ENCODE data around the gene KRT80. TPM values are rescaled to one million over a fixed set of nuclear protein-coding genes. Genes with fewer than 3 reads are reported as not detected.

KRT80 gene
- polyA plus RNA-seq, 3 donors: 0.18 to 0.52 (median 0.37) TPM

DNA sequence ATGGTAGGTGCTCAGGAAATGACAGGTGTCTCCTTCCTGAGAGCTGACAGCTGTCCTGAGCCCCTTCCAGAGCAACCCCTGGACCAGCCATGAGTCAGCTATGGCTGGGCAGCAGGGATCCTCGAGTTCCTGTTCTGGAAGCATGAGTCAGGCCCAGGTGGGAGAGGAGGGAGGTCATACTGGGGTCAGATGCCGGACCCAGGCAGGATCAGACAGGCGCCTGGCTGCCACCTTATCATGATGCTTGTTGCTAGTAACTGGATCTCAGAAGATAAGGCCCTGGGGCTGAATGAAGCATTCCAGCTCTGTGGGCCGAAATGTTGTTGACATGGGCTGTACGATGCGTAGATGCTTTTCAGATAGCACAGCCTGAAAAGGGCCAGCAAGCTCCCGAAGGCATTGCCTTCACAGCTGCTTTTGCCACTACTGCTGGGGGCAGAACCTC lies 23.8 kb upstream of the KRT80 start:
- H3K4me1 ChIP-seq (ENCODE audit: control insufficient read depth in 1 of 2, insufficient read depth in 2 of 2, low read length in 2 of 2): peaks cover 18 to 29% of the 10 kb centered on the region in 2 donors
- WGBS (ENCODE audit: insufficient coverage): 80% methylated on average over 7 of the region's 7 CpGs
- peak in 1 of 3 donors; percentile 53 for DNase-seq
- peaks cover 0 to 4% of the 10 kb centered on the region in 2 donors for H3K27me3 ChIP-seq (ENCODE audit: control insufficient read depth in 2 of 2, insufficient read depth in 2 of 2, low read length in 2 of 2)
- no peak overlapping the region for H3K4me2 ChIP-seq (replicated peaks; ENCODE audit: extremely low read depth, low read length, poor library complexity, severe bottlenecking)
- H3K36me3 ChIP-seq (replicated peaks in 1 of 2; ENCODE audit: control insufficient read depth in 1 of 2, insufficient read depth in 2 of 2, low read length in 2 of 2): no peaks in the 10 kb centered on the region
- no peak overlapping the region for H3K27ac ChIP-seq (ENCODE audit: low read depth in 1 of 2, low read length in 2 of 2)
- H3K79me2 ChIP-seq (ENCODE audit: insufficient read depth, low read length): no peaks in the 10 kb centered on the region
- peaks cover 0 to 1% of the 10 kb centered on the region in 2 donors for H3K36me3 Mint-ChIP-seq
- no peak overlapping the region for H3K9ac ChIP-seq (ENCODE audit: insufficient read depth, low read length, poor library complexity, severe bottlenecking)
- H3K27ac Mint-ChIP-seq: no peak overlapping the region
- H2AFZ ChIP-seq (ENCODE audit: insufficient read depth, low read depth, low read length, poor library complexity, severe bottlenecking): no peak overlapping the region
- no peaks in the 10 kb centered on the region for H3K9me3 ChIP-seq (replicated peaks in 1 of 2; ENCODE audit: control insufficient read depth in 1 of 2, insufficient read depth in 1 of 2, low read length in 2 of 2)
- intact Hi-C loops (cut with micrococcal nuclease): loop anchor here (2.0 to 5.0 kb wide), 2 partner anchors 59 to 112 kb away; no protein-coding TSS in a partner anchor
- H3K4me3 ChIP-seq (replicated peaks in 1 of 3; ENCODE audit: low read depth in 2 of 3, low read length in 3 of 3): no peak overlapping the region
- H4K20me1 ChIP-seq (ENCODE audit: insufficient read depth, low read length): no peaks in the 10 kb centered on the region
- TF ChIP-seq, protein P1, sequence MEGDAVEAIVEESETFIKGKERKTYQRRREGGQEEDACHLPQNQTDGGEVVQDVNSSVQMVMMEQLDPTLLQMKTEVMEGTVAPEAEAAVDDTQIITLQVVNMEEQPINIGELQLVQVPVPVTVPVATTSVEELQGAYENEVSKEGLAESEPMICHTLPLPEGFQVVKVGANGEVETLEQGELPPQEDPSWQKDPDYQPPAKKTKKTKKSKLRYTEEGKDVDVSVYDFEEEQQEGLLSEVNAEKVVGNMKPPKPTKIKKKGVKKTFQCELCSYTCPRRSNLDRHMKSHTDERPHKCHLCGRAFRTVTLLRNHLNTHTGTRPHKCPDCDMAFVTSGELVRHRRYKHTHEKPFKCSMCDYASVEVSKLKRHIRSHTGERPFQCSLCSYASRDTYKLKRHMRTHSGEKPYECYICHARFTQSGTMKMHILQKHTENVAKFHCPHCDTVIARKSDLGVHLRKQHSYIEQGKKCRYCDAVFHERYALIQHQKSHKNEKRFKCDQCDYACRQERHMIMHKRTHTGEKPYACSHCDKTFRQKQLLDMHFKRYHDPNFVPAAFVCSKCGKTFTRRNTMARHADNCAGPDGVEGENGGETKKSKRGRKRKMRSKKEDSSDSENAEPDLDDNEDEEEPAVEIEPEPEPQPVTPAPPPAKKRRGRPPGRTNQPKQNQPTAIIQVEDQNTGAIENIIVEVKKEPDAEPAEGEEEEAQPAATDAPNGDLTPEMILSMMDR (IDR thresholded peaks at IDR 0.05): no peak
- H3K27me3 Mint-ChIP-seq (ENCODE audit: low read depth in 3 of 3): peaks cover 4 to 10% (median 6%) of the 10 kb centered on the region in 3 donors
- no peak overlapping the region for H3K4me3 Mint-ChIP-seq
- peaks cover 37% of the 10 kb centered on the region for H3K4me1 Mint-ChIP-seq
- H3K9me3 Mint-ChIP-seq: no peaks in the 10 kb centered on the region

DNA sequence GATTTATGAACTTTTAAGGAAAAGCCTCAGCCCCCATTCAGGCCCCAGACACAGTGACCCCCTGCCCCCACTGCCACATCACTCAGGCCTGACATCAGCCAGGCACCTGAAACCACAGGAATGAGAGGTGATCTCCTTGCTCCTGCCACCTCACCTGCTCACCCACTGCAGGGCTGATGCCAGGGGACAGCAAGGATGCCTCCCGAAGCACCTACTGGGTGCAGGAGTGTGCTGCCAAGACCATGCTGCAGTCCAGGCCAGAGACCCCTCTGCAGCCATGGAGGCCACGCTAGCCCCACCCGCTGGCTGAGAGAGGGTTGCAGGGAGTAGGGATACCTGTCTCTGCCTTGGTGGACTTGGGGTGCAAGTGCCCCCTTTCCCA lies 22.6 kb upstream of the KRT80 start:
- Histone ChIP-seq H3K79me2 (ENCODE audit: insufficient read depth, low read length) (no peaks in the 10 kb centered on the region), H2AFZ (ENCODE audit: insufficient read depth, low read depth, low read length, poor library complexity, severe bottlenecking) (no peak overlapping the region), H3K9ac (ENCODE audit: insufficient read depth, low read length, poor library complexity, severe bottlenecking) (no peak overlapping the region), H3K36me3 (replicated peaks in 1 of 2; ENCODE audit: control insufficient read depth in 1 of 2, insufficient read depth in 2 of 2, low read length in 2 of 2) (no peaks in the 10 kb centered on the region), H3K27me3 (ENCODE audit: control insufficient read depth in 2 of 2, insufficient read depth in 2 of 2, low read length in 2 of 2) (no peaks in the 10 kb centered on the region), H4K20me1 (ENCODE audit: insufficient read depth, low read length) (no peaks in the 10 kb centered on the region), H3K27ac (ENCODE audit: low read depth in 1 of 2, low read length in 2 of 2) (no peak overlapping the region), H3K4me2 (replicated peaks; ENCODE audit: extremely low read depth, low read length, poor library complexity, severe bottlenecking) (no peak overlapping the region), H3K4me1 (ENCODE audit: control insufficient read depth in 1 of 2, insufficient read depth in 2 of 2, low read length in 2 of 2) (peaks cover 22 to 41% of the 10 kb centered on the region in 2 donors), H3K4me3 (replicated peaks in 1 of 3; ENCODE audit: low read depth in 2 of 3, low read length in 3 of 3) (no peak overlapping the region), H3K9me3 (replicated peaks in 1 of 2; ENCODE audit: control insufficient read depth in 1 of 2, insufficient read depth in 1 of 2, low read length in 2 of 2) (no peaks in the 10 kb centered on the region)
- intact Hi-C loops (cut with micrococcal nuclease): loop anchor here in 1 of 2 donors (2.0 kb wide), 1 partner anchor 58 kb away; no protein-coding TSS in a partner anchor
- Mint-ChIP-seq H3K27me3 (ENCODE audit: low read depth in 3 of 3) (peaks cover 0 to 4% (median 1%) of the 10 kb centered on the region in 3 donors), H3K9me3 (no peaks in the 10 kb centered on the region), H3K4me3 (peak overlapping the region in 1 of 2 donors; percentile 14), H3K27ac (no peak overlapping the region), H3K36me3 (peaks cover 0 to 1% of the 10 kb centered on the region in 2 donors), H3K4me1 (peaks cover 49% of the 10 kb centered on the region)
- no peak for DNase-seq
- TF ChIP-seq, protein P1 (IDR thresholded peaks at IDR 0.05): no peak
- WGBS (ENCODE audit: insufficient coverage): 64% methylated on average over 3 of the region's 3 CpGs
